Measurements from ENCODE around the gene SASH1.

SASH1 gene

GRCh38 chr6:148598724-148599123, 256.1 kb downstream of the SASH1 start:
- DNase-seq, result no peak

DNA sequence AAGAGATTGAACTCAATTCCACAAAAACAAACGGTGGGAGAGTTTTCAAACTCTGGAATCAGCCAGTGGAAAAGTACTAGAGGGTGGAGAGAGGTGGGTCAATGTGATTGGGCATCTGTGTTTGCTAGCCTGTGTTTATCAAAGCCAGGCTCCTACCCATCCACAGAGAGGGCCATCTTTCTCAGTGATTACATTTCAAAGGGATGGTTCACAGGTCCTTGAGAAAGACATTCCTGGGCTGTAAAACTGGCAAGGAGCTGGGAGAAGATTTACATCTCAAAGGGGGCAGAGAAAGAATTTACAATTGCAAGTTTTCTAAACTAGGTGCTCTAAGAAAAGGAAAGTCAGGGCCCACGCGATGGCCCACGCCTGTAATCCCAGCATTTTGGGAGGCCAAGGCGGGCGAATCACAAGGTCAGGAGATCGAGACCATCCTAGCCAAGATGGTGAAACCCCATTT, 257.4 kb downstream of the SASH1 start:
- DNase-seq, result no peak

Data from activated CD4-positive, alpha-beta T cell treated with anti-CD3 and anti-CD28 coated beads for 48 hours (primary cell).